Colonic mucosa (tissue), 4 donors: ENCODE data around the gene C4orf46. TPM values are rescaled to one million over a fixed set of nuclear protein-coding genes. Genes with fewer than 3 reads are reported as not detected.

Experiments
- DNase-seq: peaks from one replicate; pipeline ENCODE4 v3.0.0-alpha.2; 2020
- H3K27ac ChIP-seq: fragments of 200-600 bp; one replicate; pipeline ENCODE4 v1.8.0; 2021
- H3K27me3 ChIP-seq: fragments of 200-600 bp; one replicate; pipeline ENCODE4 v1.8.0; 2021
- H3K36me3 ChIP-seq: fragments of 200-600 bp; one replicate; pipeline ENCODE4 v1.8.0; 2021
- H3K4me1 ChIP-seq: fragments of 200-600 bp; one replicate; pipeline ENCODE4 v1.8.0; 2021; ENCODE audit warnings: mild to moderate bottlenecking
- H3K4me3 ChIP-seq: fragments of 200-600 bp; one replicate; pipeline ENCODE4 v1.8.0; 2021
- H3K9ac ChIP-seq, 2 donors: one replicate each; pipeline ENCODE4 v1.7.0; 2013; ENCODE audit warnings: control low read depth in 2 of 2, low read depth in 2 of 2, low read length in 2 of 2
- H3K9me3 ChIP-seq: fragments of 200-600 bp; one replicate; pipeline ENCODE4 v1.8.0; 2021
- intact Hi-C: fragments of 100-400 bp; cut with DNase I; formaldehyde crosslinking; loops from one replicate; pipeline ENCODE4 v1.14.1; 2022
- total RNA-seq, 2 donors: library from RNA; stranded (reverse); fragmentation: NEBNext Ultra II Directional in 1 of 2; extraction: Animal tissue kit (Norgen Biotek cat#: 25700) in 1 of 2; gene quantifications; one replicate each; pipeline ENCODE4 v1.2.1, GENCODE V29; 2021
- TF ChIP-seq, protein P1 (sequence below): fragments of 200-600 bp; IDR thresholded peaks from one replicate; pipeline ENCODE4 v1.8.0; 2022; ENCODE audit warnings: antibody characterized with exemption, mild to moderate bottlenecking
- donor health status: healthy.
- donor health status: DM: no; HTN: no; CAD: no.
- donor health status: DM: no; HTN: no; CAD: no.

C4orf46 gene
- total RNA-seq, 2 donors from 2014 or later = 3.7 to 7.4 TPM

DNA sequence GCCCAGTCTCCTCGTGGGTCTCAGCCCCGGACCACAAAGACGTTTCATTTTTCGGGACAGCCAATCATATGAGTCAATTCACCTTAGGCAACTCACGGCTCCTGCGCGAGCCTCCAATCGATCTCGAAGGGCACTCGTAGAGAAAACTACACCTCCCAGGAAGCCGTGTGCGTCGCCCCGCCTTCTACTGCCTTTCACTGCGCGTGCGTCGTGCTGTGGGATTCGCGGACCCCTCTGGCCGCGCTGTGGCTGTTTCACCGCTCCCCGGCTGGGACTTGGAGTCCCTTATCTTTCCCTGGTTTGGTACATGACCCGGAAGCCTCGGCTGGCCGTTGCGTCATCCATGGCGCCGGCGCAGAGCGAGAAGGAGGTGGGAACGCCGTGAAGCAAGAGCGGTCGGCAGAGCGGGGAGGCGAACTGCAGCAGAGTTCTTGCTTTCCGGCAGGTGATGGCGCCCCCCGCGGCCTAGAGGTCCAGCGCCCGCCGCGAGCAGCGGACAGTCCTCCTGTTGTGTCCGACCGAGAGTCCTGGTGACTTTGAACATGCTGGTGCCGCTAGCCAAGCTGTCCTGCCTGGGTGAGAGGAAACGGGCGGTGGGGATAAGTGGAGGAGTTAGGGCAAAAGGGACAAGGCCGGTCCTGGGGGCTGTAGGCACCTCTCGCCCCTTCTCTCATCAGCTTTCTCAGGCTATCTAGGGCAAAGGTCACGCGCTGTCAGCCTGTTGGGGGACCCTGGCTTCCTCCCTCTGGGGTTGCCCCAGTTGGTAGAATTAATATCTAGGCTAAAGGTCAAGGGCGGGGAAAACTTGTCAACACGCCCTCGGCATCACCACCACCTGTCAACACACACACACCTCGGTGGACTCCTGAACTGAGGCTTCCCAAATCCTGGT lies 474 bp upstream of the C4orf46 start, which contains the start of gene ETFDH:
Gene ETFDH (plus strand): TSS at position 382 of the 892 bp plus-strand sequence. CDS start 161 bp downstream, at position 543.
- Histone ChIP-seq H3K27ac (peak within 1 kb of the TSS; percentile 95), H3K27me3 (no peaks in the 10 kb centered on the region), H3K4me3 (peak within 1 kb of the TSS; percentile 89), H3K36me3 (no peaks in the 10 kb centered on the region), H3K9me3 (no peaks in the 10 kb centered on the region), H3K9ac (peak within 1 kb of the TSS; percentile 96), H3K4me1 (peaks cover 8% of the 10 kb centered on the region)
- intact Hi-C loops = no loop called here
- peak; percentile 99 for DNase-seq
- TF ChIP-seq, protein P1, sequence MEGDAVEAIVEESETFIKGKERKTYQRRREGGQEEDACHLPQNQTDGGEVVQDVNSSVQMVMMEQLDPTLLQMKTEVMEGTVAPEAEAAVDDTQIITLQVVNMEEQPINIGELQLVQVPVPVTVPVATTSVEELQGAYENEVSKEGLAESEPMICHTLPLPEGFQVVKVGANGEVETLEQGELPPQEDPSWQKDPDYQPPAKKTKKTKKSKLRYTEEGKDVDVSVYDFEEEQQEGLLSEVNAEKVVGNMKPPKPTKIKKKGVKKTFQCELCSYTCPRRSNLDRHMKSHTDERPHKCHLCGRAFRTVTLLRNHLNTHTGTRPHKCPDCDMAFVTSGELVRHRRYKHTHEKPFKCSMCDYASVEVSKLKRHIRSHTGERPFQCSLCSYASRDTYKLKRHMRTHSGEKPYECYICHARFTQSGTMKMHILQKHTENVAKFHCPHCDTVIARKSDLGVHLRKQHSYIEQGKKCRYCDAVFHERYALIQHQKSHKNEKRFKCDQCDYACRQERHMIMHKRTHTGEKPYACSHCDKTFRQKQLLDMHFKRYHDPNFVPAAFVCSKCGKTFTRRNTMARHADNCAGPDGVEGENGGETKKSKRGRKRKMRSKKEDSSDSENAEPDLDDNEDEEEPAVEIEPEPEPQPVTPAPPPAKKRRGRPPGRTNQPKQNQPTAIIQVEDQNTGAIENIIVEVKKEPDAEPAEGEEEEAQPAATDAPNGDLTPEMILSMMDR = peak; percentile 34

DNA sequence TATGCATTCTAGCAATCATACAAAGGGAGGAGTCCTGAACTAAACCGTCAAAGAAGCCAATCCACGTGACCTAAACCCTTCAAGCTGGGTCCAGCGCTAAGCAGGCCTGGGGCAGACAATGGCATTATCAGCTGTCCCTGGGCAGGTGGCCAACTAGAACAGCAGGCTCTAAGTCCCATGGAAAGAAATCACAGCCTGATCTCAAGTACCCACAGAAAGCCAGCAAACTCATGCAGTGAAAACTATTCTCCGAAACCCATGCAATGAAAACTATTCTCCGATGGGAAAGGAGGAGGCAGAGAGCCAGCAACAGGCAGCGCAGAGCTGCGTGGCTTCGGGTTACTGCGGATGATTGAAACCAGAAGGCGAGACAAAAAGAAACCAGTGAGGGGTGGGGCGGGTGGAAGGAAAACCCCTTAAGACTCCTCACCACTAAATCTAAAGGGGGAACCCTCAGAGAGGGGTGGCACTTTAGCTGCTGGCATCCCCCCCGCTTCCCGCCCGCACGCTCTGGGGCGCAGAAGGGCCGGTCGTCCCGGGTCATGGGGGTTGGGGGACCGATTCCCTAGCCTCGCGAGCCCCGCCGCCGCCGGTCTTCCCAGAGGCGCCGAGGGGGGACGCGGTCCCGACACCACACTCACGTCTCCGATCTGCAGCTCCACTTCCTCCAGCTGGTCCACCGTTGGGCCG lies 567 bp downstream of the C4orf46 start:
- peak overlapping the region; percentile 89 for H3K4me3 ChIP-seq
- H3K9ac ChIP-seq = peak overlapping the region; percentile 59 to 71
- intact Hi-C loops = no loop called here
- H3K27me3 ChIP-seq = no peaks in the 10 kb centered on the region
- TF ChIP-seq, protein P1 = no peak
- H3K36me3 ChIP-seq = no peaks in the 10 kb centered on the region
- DNase-seq = peak; percentile 78
- H3K9me3 ChIP-seq = no peaks in the 10 kb centered on the region
- peaks cover 8% of the 10 kb centered on the region for H3K4me1 ChIP-seq
- H3K27ac ChIP-seq = peak overlapping the region; percentile 95

GRCh38 chr4:158669310-158669709 lies 2.4 kb downstream of the C4orf46 start:
- DNase-seq = no peak
- peaks cover 8% of the 10 kb centered on the region for H3K4me1 ChIP-seq
- H3K27ac ChIP-seq = no peak overlapping the region
- intact Hi-C loops = no loop called here
- H3K4me3 ChIP-seq = no peak overlapping the region
- H3K9me3 ChIP-seq = no peaks in the 10 kb centered on the region
- TF ChIP-seq, protein P1 = no peak
- no peaks in the 10 kb centered on the region for H3K36me3 ChIP-seq
- no peaks in the 10 kb centered on the region for H3K27me3 ChIP-seq
- H3K9ac ChIP-seq = no peak overlapping the region

- no peak overlapping the region for H3K4me3 ChIP-seq
- peaks cover 8% of the 10 kb centered on the region for H3K4me1 ChIP-seq
- no peak overlapping the region for H3K9ac ChIP-seq
- TF ChIP-seq, protein P1 = peak; percentile 39
- H3K27me3 ChIP-seq = no peaks in the 10 kb centered on the region
- no peak overlapping the region for H3K27ac ChIP-seq
- intact Hi-C loops = no loop called here
- no peaks in the 10 kb centered on the region for H3K36me3 ChIP-seq
- no peaks in the 10 kb centered on the region for H3K9me3 ChIP-seq
- DNase-seq = peak; percentile 26
Measured at GRCh38 chr4:158667651-158668198, 4.0 kb downstream of the C4orf46 start.

- intact Hi-C loops = no loop called here
- no peaks in the 10 kb centered on the region for H3K36me3 ChIP-seq
Measured at GRCh38 chr4:158666892-158667291, 4.8 kb downstream of the C4orf46 start.

More at GRCh38 chr4:158666892-158667291, 4.8 kb downstream of the C4orf46 start:
- no peaks in the 10 kb centered on the region for H3K9me3 ChIP-seq
- H3K27ac ChIP-seq = no peak overlapping the region
- TF ChIP-seq, protein P1 = no peak
- H3K4me1 ChIP-seq = peaks cover 8% of the 10 kb centered on the region
- H3K27me3 ChIP-seq = no peaks in the 10 kb centered on the region
- no peak overlapping the region for H3K4me3 ChIP-seq
- no peak for DNase-seq
- no peak overlapping the region for H3K9ac ChIP-seq
